DOHH2 (cell line): ENCODE measurements around the gene ZBTB46.

Experiments
- H3F3A ChIP-seq: fragments of 200-600 bp; sonication (generic), shearing (Covaris generic); 2 replicates; pipeline ENCODE4 v1.6.0; 2016; ENCODE audit warnings: antibody characterized with exemption, mild to moderate bottlenecking; ENCODE audit not compliant: control insufficient read depth, insufficient read depth
- H3K27ac ChIP-seq: fragments of 200-600 bp; sonication (generic); 2 replicates; pipeline ENCODE4 v1.5.1; 2014; ENCODE audit warnings: low read depth, mild to moderate bottlenecking, low read length, moderate library complexity
- H3K27me3 ChIP-seq: fragments of 200-600 bp; sonication (generic); 2 replicates; pipeline ENCODE4 v1.6.1; 2014; ENCODE audit warnings: mild to moderate bottlenecking, low read length, mixed read lengths; ENCODE audit not compliant: control insufficient read depth
- H3K36me3 ChIP-seq: fragments of 200-600 bp; sonication (generic); 2 replicates; pipeline ENCODE4 v1.6.1; 2014; ENCODE audit warnings: mild to moderate bottlenecking, low read length, moderate library complexity, mixed read lengths; ENCODE audit not compliant: control insufficient read depth
- H3K4me1 ChIP-seq: fragments of 200-600 bp; sonication (generic); 2 replicates; pipeline ENCODE4 v1.6.1; 2014; ENCODE audit warnings: mild to moderate bottlenecking, low read length, mixed read lengths; ENCODE audit not compliant: control insufficient read depth
- H3K4me2 ChIP-seq: fragments of 200-600 bp; sonication (generic); 2 replicates; pipeline ENCODE4 v1.6.0; 2014; ENCODE audit warnings: mild to moderate bottlenecking, low read length, moderate library complexity
- H3K4me3 ChIP-seq: fragments of 200-600 bp; sonication (generic); 2 replicates; pipeline ENCODE4 v1.5.1; 2014; ENCODE audit warnings: mild to moderate bottlenecking, low read length, mixed read lengths
- H3K79me2 ChIP-seq: fragments of 200-600 bp; sonication (generic); 2 replicates; pipeline ENCODE4 v1.6.1; 2014; ENCODE audit warnings: mild to moderate bottlenecking, low read length, mixed read lengths; ENCODE audit not compliant: control insufficient read depth
- H3K9me2 ChIP-seq: fragments of 200-600 bp; sonication (generic); replicated peaks from 2 replicates; pipeline ENCODE4 v1.6.1; 2014; ENCODE audit warnings: mild to moderate bottlenecking, low read length, mixed read lengths; ENCODE audit not compliant: control insufficient read depth
- H3K9me3 ChIP-seq: fragments of 200-600 bp; sonication (generic); 2 replicates; pipeline ENCODE4 v1.6.1; 2014; ENCODE audit warnings: antibody characterized with exemption, low read length, mixed read lengths; ENCODE audit not compliant: control insufficient read depth, insufficient read depth
- H4K20me1 ChIP-seq: fragments of 200-600 bp; sonication (generic); 2 replicates; pipeline ENCODE4 v1.6.0; 2014; ENCODE audit warnings: low read depth, mild to moderate bottlenecking, antibody characterized with exemption, low read length, moderate library complexity; ENCODE audit not compliant: control insufficient read depth, insufficient read depth
- CTCF ChIP-seq: fragments of 200-600 bp; sonication (generic); IDR thresholded peaks from one replicate; pipeline ENCODE4 v1.5.1; 2014; ENCODE audit warnings: antibody characterized with exemption, mild to moderate bottlenecking, low read depth, low read length; ENCODE audit not compliant: poor library complexity, severe bottlenecking
- EZH2phosphoT487 ChIP-seq: fragments of 200-600 bp; sonication (generic); IDR thresholded peaks from 2 replicates; pipeline ENCODE4 v1.6.1; 2017; ENCODE audit warnings: borderline replicate concordance, mild to moderate bottlenecking, antibody characterized with exemption, low read length, moderate library complexity, mixed read lengths

Gene ZBTB46

GRCh38 chr20:63748070-63748933 lies 82.8 kb downstream of the ZBTB46 start:
- H3F3A ChIP-seq = 0 out of 2 replicates have a peak, but pooled peaks cover 4% of the 10 kb centered on the region
- H4K20me1 ChIP-seq = no peaks in the 10 kb centered on the region
- no peak overlapping the region for H3K4me2 ChIP-seq
- no peak overlapping the region for H3K4me3 ChIP-seq
- no peak for TF ChIP-seq CTCF
- no peak for TF ChIP-seq EZH2phosphoT487
- no peak overlapping the region for H3K27ac ChIP-seq
- no peaks in the 10 kb centered on the region for H3K36me3 ChIP-seq
- H3K9me2 ChIP-seq = no peaks in the 10 kb centered on the region
- peaks cover 14% of the 10 kb centered on the region for H3K4me1 ChIP-seq
- no peaks in the 10 kb centered on the region for H3K79me2 ChIP-seq
- H3K9me3 ChIP-seq = no peaks in the 10 kb centered on the region
- H3K27me3 ChIP-seq = no peaks in the 10 kb centered on the region

GRCh38 chr20:63747622-63748069 lies 83.4 kb downstream of the ZBTB46 start:
- H3K4me3 ChIP-seq = no peak overlapping the region

GRCh38 chr20:63746751-63747315 lies 84.2 kb downstream of the ZBTB46 start:
- H3K9me2 ChIP-seq = no peaks in the 10 kb centered on the region
- 0 out of 2 replicates have a peak, but pooled peaks cover 4% of the 10 kb centered on the region for H3F3A ChIP-seq
- peaks cover 14% of the 10 kb centered on the region for H3K4me1 ChIP-seq
- H3K27ac ChIP-seq = no peak overlapping the region
- H4K20me1 ChIP-seq = no peaks in the 10 kb centered on the region
- no peaks in the 10 kb centered on the region for H3K27me3 ChIP-seq
- H3K9me3 ChIP-seq = no peaks in the 10 kb centered on the region
- H3K36me3 ChIP-seq = no peaks in the 10 kb centered on the region
- no peak overlapping the region for H3K4me3 ChIP-seq
- H3K4me2 ChIP-seq = no peak overlapping the region
- no peak for TF ChIP-seq CTCF
- TF ChIP-seq EZH2phosphoT487 = no peak
- no peaks in the 10 kb centered on the region for H3K79me2 ChIP-seq

More at GRCh38 chr20:63747622-63748069, 83.4 kb downstream of the ZBTB46 start:
- Histone ChIP-seq H3K27ac (no peak overlapping the region), H3K36me3 (no peaks in the 10 kb centered on the region), H4K20me1 (no peaks in the 10 kb centered on the region), H3K27me3 (no peaks in the 10 kb centered on the region), H3K9me3 (no peaks in the 10 kb centered on the region), H3F3A (0 out of 2 replicates have a peak, but pooled peaks cover 4% of the 10 kb centered on the region), H3K79me2 (no peaks in the 10 kb centered on the region), H3K4me1 (peaks cover 14% of the 10 kb centered on the region), H3K4me2 (no peak overlapping the region), H3K9me2 (no peaks in the 10 kb centered on the region)
- TF ChIP-seq EZH2phosphoT487 = no peak
- TF ChIP-seq CTCF = no peak
